ENCODE results near the gene UCN2.
"Not testable (repeated sequence)": the region's sequence is repeated elsewhere in the genome, so short reads cannot be mapped to it uniquely, and the experiment has no call there.

The UCN2 gene

DNA sequence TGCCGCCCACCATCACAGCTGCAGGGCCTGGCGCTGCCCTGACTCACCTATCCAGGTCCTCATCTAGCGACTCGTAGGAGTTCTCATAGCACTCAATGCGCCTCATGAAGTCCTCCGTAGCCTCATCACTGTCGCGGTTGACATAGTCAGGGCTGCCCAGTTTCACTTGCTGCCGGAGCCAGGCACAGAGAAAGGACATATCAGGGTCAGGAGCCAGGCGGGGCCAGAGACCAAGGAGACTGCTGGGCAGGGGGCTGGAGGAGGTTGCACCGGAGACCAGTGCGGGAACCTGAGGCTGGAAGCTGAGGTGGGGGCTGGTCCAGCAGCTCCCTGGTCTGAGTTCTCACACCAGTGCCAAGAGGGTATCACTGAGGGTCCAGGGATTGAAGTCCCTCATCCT, 25.1 kb downstream of the UCN2 start:
- H3K36me3 ChIP-seq (ENCODE audit: control insufficient read depth, insufficient read depth, low read length), result no peaks in the 10 kb centered on the region

DNA sequence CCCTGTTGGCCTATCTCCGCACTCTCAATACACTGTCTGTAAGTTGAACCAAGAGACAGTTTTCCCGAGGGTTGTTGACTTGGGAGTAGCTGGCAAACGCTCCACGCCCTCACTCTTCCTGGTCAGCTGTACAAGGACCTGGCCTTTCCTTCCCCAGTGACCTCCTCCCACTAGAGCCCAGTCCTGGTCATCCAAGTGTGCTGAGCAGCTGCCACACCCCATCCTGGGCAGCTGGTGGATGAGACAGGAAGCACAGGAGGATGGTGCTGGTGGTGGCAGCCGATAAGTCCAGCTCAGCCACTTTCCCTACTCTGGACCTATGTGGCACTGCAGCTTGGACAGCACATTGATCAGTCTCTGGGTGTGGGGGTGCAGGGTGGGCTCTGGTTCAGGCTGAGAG, 26.8 kb downstream of the UCN2 start:
- Histone ChIP-seq H3K4me3 (ENCODE audit: insufficient read depth, low read depth, low read length, poor library complexity, severe bottlenecking) (no peak overlapping the region), H3K9me3 (ENCODE audit: control insufficient read depth, low read length) (no peaks in the 10 kb centered on the region), H3K4me1 (ENCODE audit: control insufficient read depth, insufficient read depth, low read length, poor library complexity, severe bottlenecking) (no peaks in the 10 kb centered on the region), H3K27me3 (replicated peaks; ENCODE audit: control insufficient read depth, insufficient read depth, low read length, poor library complexity, severe bottlenecking) (no peaks in the 10 kb centered on the region), H3K36me3 (ENCODE audit: control insufficient read depth, insufficient read depth, low read length) (no peaks in the 10 kb centered on the region), H3K27ac (ENCODE audit: insufficient read depth, low read length, poor library complexity, severe bottlenecking) (no peak overlapping the region)
- no peak for DNase-seq

More for the DNA sequence above, 25.1 kb downstream of the UCN2 start:
- H3K27me3 ChIP-seq (replicated peaks; ENCODE audit: control insufficient read depth, insufficient read depth, low read length, poor library complexity, severe bottlenecking), result no peaks in the 10 kb centered on the region
- H3K4me1 ChIP-seq (ENCODE audit: control insufficient read depth, insufficient read depth, low read length, poor library complexity, severe bottlenecking), result no peaks in the 10 kb centered on the region
- DNase-seq, result no peak
- H3K4me3 ChIP-seq (ENCODE audit: insufficient read depth, low read depth, low read length, poor library complexity, severe bottlenecking), result no peak overlapping the region
- H3K9me3 ChIP-seq (ENCODE audit: control insufficient read depth, low read length), result no peaks in the 10 kb centered on the region
- no peak overlapping the region for H3K27ac ChIP-seq (ENCODE audit: insufficient read depth, low read length, poor library complexity, severe bottlenecking)

DNA sequence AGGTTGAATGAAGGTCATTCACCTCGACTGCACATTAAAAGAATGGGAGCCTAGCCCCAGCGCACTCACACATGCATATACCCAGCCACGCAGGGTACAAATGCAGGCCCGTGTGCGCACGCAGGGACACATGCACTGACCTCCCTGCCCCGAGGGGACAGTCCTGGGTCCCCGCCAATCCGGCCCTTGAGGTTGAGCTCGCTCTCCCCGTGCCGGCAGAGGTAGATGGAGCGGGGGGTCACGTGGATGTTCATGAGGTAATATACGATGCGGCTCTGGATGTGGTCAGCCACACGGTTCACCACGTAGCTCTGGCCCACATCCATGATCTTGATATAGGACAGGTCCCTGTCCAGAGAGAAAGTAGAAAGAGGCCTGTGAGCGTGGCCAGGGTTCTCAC, 27.5 kb downstream of the UCN2 start:
- Histone ChIP-seq H3K27me3 (replicated peaks; ENCODE audit: control insufficient read depth, insufficient read depth, low read length, poor library complexity, severe bottlenecking) (no peaks in the 10 kb centered on the region), H3K4me1 (ENCODE audit: control insufficient read depth, insufficient read depth, low read length, poor library complexity, severe bottlenecking) (no peaks in the 10 kb centered on the region), H3K4me3 (ENCODE audit: insufficient read depth, low read depth, low read length, poor library complexity, severe bottlenecking) (no peak overlapping the region), H3K9me3 (ENCODE audit: control insufficient read depth, low read length) (no peaks in the 10 kb centered on the region), H3K36me3 (ENCODE audit: control insufficient read depth, insufficient read depth, low read length) (no peaks in the 10 kb centered on the region), H3K27ac (ENCODE audit: insufficient read depth, low read length, poor library complexity, severe bottlenecking) (no peak overlapping the region)
- DNase-seq, result no peak

DNA sequence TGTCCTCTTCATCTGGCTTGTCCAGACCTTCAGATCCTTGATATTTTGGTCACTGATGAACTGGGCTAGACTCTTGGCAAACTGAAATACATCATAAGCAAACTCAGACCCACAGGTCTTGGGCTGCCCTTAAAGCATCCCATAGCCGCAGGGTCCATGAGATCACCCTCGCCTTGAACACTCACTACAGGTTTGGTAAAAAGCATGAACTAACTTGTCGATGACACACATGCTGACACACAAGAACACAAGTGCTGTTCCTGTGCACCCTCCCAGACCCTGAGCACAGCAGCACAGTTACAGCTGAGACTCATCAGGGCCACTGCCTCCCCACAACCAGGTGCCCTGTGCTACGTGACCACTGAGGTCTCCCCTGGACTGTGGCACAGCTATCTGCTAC, 28.0 kb downstream of the UCN2 start:
- H3K4me3 ChIP-seq (ENCODE audit: insufficient read depth, low read depth, low read length, poor library complexity, severe bottlenecking), result no peak overlapping the region
- H3K27ac ChIP-seq (ENCODE audit: insufficient read depth, low read length, poor library complexity, severe bottlenecking), result no peak overlapping the region
- no peaks in the 10 kb centered on the region for H3K9me3 ChIP-seq (ENCODE audit: control insufficient read depth, low read length)
- no peaks in the 10 kb centered on the region for H3K4me1 ChIP-seq (ENCODE audit: control insufficient read depth, insufficient read depth, low read length, poor library complexity, severe bottlenecking)
- DNase-seq, result no peak
- no peaks in the 10 kb centered on the region for H3K36me3 ChIP-seq (ENCODE audit: control insufficient read depth, insufficient read depth, low read length)
- no peaks in the 10 kb centered on the region for H3K27me3 ChIP-seq (replicated peaks; ENCODE audit: control insufficient read depth, insufficient read depth, low read length, poor library complexity, severe bottlenecking)

DNA sequence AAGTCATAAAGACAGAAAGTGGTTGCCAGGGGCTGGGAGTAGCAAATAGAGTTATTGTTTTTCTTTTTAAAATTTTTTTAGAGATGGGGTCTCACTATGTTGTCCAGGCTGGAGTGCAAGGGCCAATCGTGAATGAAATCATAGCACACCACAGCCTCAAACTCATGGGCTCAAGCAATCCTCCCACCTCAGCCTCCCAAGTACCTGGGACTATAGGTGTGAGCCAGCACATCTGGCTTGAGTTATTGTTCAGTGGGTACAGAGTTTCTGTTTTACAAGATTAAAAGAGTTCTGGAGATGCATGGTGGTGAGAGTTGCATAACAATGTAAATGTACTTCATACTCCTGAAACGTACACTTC, 30.6 kb downstream of the UCN2 start:
- Histone ChIP-seq H3K4me3 (ENCODE audit: insufficient read depth, low read depth, low read length, poor library complexity, severe bottlenecking) (no peak overlapping the region), H3K27ac (ENCODE audit: insufficient read depth, low read length, poor library complexity, severe bottlenecking) (no peak overlapping the region), H3K9me3 (ENCODE audit: control insufficient read depth, low read length) (no peaks in the 10 kb centered on the region)

DNA sequence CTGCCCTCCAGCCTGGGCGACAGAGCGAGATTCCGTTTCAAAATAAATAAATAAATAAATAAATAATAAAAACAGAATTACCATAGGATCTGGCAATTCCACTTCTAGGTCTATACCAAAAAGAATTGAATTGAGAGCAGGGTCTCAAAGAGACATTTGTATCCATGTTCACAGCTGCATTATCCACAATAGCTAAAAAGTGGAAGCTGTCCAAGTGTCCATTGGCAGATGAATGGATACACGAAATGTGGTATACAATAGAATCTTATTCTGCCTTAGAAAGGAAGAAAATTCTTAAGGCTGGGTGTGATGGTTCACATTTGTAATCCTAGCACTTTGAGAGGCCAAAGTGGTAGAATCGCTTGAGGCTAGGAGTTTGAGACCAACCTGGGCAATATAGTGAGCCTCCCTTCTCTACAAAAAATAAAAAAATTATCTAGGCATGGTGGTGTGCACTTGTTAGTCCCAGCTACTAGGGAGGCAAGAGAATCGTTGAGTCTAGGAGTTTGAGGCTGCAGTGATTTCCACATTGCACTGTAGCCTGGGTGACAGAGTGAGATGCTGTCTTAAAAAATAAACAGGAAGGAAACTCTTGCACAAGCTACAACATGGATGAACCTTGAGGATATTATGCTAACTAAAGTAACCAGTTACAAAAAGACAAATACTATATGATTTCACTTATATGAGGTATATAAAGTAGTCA, 31.2 kb downstream of the UCN2 start:
- Histone ChIP-seq H3K4me1 (ENCODE audit: control insufficient read depth, insufficient read depth, low read length, poor library complexity, severe bottlenecking) (no peaks in the 10 kb centered on the region), H3K36me3 (ENCODE audit: control insufficient read depth, insufficient read depth, low read length) (no peaks in the 10 kb centered on the region), H3K4me3 (ENCODE audit: insufficient read depth, low read depth, low read length, poor library complexity, severe bottlenecking) (no peak overlapping the region), H3K27ac (ENCODE audit: insufficient read depth, low read length, poor library complexity, severe bottlenecking) (no peak overlapping the region), H3K27me3 (replicated peaks; ENCODE audit: control insufficient read depth, insufficient read depth, low read length, poor library complexity, severe bottlenecking) (no peaks in the 10 kb centered on the region), H3K9me3 (ENCODE audit: control insufficient read depth, low read length) (no peaks in the 10 kb centered on the region)
- no peak for DNase-seq

More for the DNA sequence above, 30.6 kb downstream of the UCN2 start:
- no peak for DNase-seq
- Histone ChIP-seq H3K27me3 (replicated peaks; ENCODE audit: control insufficient read depth, insufficient read depth, low read length, poor library complexity, severe bottlenecking) (no peaks in the 10 kb centered on the region), H3K4me1 (ENCODE audit: control insufficient read depth, insufficient read depth, low read length, poor library complexity, severe bottlenecking) (no peaks in the 10 kb centered on the region), H3K36me3 (ENCODE audit: control insufficient read depth, insufficient read depth, low read length) (no peaks in the 10 kb centered on the region)

DNA sequence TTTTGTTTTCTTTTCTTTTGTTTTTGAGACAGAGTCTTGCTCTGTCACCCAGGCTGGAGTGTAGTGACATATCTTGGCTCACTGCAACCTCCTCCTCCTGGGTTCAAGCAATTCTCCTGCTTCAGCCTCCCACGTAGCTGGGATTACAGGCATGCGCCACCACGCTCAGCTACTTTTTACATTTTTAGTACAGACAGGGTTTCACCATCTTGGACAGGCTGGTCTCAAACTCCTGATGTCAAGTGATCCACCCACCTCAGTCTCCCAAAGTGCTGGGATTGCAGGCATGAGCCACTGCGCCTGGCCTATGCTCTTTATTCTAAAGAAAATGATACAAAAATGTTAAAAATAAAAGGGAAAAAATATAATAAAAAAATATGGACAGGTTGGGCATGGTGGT, 32.9 kb downstream of the UCN2 start:
- not testable (repeated sequence) for H3K9me3 ChIP-seq (ENCODE audit: control insufficient read depth, low read length); H3K4me3 ChIP-seq (ENCODE audit: insufficient read depth, low read depth, low read length, poor library complexity, severe bottlenecking); H3K4me1 ChIP-seq (ENCODE audit: control insufficient read depth, insufficient read depth, low read length, poor library complexity, severe bottlenecking); DNase-seq; H3K27ac ChIP-seq (ENCODE audit: insufficient read depth, low read length, poor library complexity, severe bottlenecking); H3K36me3 ChIP-seq (ENCODE audit: control insufficient read depth, insufficient read depth, low read length); H3K27me3 ChIP-seq (replicated peaks; ENCODE audit: control insufficient read depth, insufficient read depth, low read length, poor library complexity, severe bottlenecking)

DNA sequence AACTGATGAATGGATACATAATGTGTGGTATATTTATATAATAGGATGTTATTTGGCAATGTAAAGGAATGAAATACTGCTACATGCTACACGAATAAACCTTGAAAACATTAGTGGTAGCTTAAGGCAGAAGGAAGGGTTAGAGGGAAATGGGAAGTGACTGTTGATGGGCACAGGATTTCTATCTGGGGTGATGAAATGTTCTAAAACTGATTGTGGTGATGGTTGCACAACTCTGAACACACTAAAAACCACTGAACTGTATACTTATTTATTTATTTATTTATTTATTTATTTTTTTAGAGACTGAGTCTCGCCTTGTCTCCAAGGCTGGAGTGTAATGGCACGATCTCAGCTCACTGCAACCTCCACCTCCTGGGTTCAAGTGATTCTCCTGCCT, 34.8 kb downstream of the UCN2 start:
- DNase-seq, result no peak
- Histone ChIP-seq H3K27me3 (replicated peaks; ENCODE audit: control insufficient read depth, insufficient read depth, low read length, poor library complexity, severe bottlenecking) (no peaks in the 10 kb centered on the region), H3K9me3 (ENCODE audit: control insufficient read depth, low read length) (no peaks in the 10 kb centered on the region), H3K4me3 (ENCODE audit: insufficient read depth, low read depth, low read length, poor library complexity, severe bottlenecking) (no peak overlapping the region), H3K36me3 (ENCODE audit: control insufficient read depth, insufficient read depth, low read length) (no peaks in the 10 kb centered on the region), H3K27ac (ENCODE audit: insufficient read depth, low read length, poor library complexity, severe bottlenecking) (no peak overlapping the region), H3K4me1 (ENCODE audit: control insufficient read depth, insufficient read depth, low read length, poor library complexity, severe bottlenecking) (no peaks in the 10 kb centered on the region)

DNA sequence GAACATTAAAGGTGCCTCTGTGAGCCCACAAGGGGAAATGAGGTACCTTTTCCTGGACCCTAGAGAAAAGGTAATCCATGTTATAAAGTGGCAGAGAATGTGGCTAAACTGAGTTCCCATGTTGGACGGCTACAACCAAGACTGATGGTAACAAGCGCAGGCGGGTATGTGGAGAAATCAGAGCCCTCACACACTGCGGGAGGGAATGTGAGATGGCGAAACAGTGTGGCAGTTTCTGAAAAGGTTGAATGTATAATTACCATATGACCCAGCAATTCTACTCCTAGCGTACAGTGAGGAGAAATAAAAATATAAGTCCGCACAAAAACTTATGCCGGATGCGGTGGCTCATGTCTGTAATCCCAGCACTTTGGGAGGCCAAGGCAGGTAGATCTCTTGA, 35.5 kb downstream of the UCN2 start:
- H3K9me3 ChIP-seq (ENCODE audit: control insufficient read depth, low read length), result no peaks in the 10 kb centered on the region
- no peaks in the 10 kb centered on the region for H3K36me3 ChIP-seq (ENCODE audit: control insufficient read depth, insufficient read depth, low read length)
- no peak overlapping the region for H3K27ac ChIP-seq (ENCODE audit: insufficient read depth, low read length, poor library complexity, severe bottlenecking)
- H3K27me3 ChIP-seq (replicated peaks; ENCODE audit: control insufficient read depth, insufficient read depth, low read length, poor library complexity, severe bottlenecking), result no peaks in the 10 kb centered on the region
- no peak for DNase-seq
- H3K4me3 ChIP-seq (ENCODE audit: insufficient read depth, low read depth, low read length, poor library complexity, severe bottlenecking), result no peak overlapping the region
- no peaks in the 10 kb centered on the region for H3K4me1 ChIP-seq (ENCODE audit: control insufficient read depth, insufficient read depth, low read length, poor library complexity, severe bottlenecking)

DNA sequence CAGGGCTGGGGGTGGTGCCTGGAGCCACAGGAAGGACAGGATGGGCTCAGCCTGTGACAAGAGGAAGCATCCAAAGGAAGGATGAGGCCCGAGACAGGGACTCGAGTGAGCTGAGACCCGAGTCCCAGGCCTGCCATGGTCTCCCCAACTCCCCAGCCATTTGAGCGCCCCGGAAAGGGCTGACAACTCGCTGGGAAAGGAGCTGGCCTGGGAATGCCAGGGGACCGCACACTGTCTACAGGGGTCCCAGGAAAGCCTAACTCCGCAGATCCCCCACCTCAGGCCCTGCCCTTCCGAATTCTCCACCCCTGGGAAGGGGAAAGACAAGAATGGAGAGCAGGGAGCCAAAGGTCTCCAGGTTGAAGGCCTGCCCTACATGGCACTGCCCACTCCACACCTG, 38.6 kb downstream of the UCN2 start:
- H3K4me3 ChIP-seq (ENCODE audit: insufficient read depth, low read depth, low read length, poor library complexity, severe bottlenecking), result no peak overlapping the region
- no peak for DNase-seq
- H3K4me1 ChIP-seq (ENCODE audit: control insufficient read depth, insufficient read depth, low read length, poor library complexity, severe bottlenecking), result peaks cover 3% of the 10 kb centered on the region
- H3K36me3 ChIP-seq (ENCODE audit: control insufficient read depth, insufficient read depth, low read length), result no peaks in the 10 kb centered on the region
- no peaks in the 10 kb centered on the region for H3K27me3 ChIP-seq (replicated peaks; ENCODE audit: control insufficient read depth, insufficient read depth, low read length, poor library complexity, severe bottlenecking)
- H3K27ac ChIP-seq (ENCODE audit: insufficient read depth, low read length, poor library complexity, severe bottlenecking), result no peak overlapping the region
- H3K9me3 ChIP-seq (ENCODE audit: control insufficient read depth, low read length), result no peaks in the 10 kb centered on the region

Measured in effector memory CD4-positive, alpha-beta T cell (primary cell).